Measurements from ENCODE around the gene PTPN14.

GRCh38 chr1:214586621-214587020, 35.2 kb upstream of the PTPN14 start:
- TF ChIP-seq CTCF (IDR thresholded peaks at IDR 0.05 in 4 of 5, conservative IDR thresholded peaks at IDR 0.05 in 1 of 5): no peak
- no peak for TF ChIP-seq POLR2A (IDR thresholded peaks at IDR 0.05)
